Hepatocyte (in vitro differentiated cells): ENCODE results near the gene COPS7A. TPM values are rescaled to one million over a fixed set of nuclear protein-coding genes. Genes with fewer than 3 reads are reported as not detected.

ENCODE experiments used
- DNase-seq: peaks from one replicate; pipeline ENCODE4 v3.0.0-alpha.2; 2016; ENCODE audit warnings: low spot score
- H2AFZ ChIP-seq: fragments of 200-600 bp; sonication (generic); 2 replicates; pipeline ENCODE4 v1.6.0; 2016; ENCODE audit warnings: antibody characterized with exemption, mild to moderate bottlenecking
- H3K27ac ChIP-seq: fragments of 200-600 bp; sonication (generic); 2 replicates; pipeline ENCODE4 v1.5.1; 2016; ENCODE audit warnings: mild to moderate bottlenecking
- H3K27me3 ChIP-seq: fragments of 200-600 bp; sonication (generic); 2 replicates; pipeline ENCODE4 v1.6.1; 2016
- H3K36me3 ChIP-seq: fragments of 200-600 bp; sonication (generic); replicated peaks from 2 replicates; pipeline ENCODE4 v1.5.1; 2016; ENCODE audit warnings: low read depth; ENCODE audit not compliant: insufficient read depth
- H3K4me1 ChIP-seq: fragments of 200-600 bp; sonication (generic); 2 replicates; pipeline ENCODE4 v1.5.1; 2016; ENCODE audit warnings: mild to moderate bottlenecking, moderate library complexity; ENCODE audit not compliant: insufficient read depth
- H3K4me2 ChIP-seq: fragments of 200-600 bp; sonication (generic); 2 replicates; pipeline ENCODE4 v1.6.0; 2016
- H3K4me3 ChIP-seq: fragments of 200-600 bp; sonication (generic); 2 replicates; pipeline ENCODE4 v1.5.1; 2016; ENCODE audit warnings: mild to moderate bottlenecking
- H3K79me2 ChIP-seq: fragments of 200-600 bp; sonication (generic); 2 replicates; pipeline ENCODE4 v1.6.0; 2017; ENCODE audit warnings: mild to moderate bottlenecking
- H3K9me2 ChIP-seq: fragments of 200-600 bp; sonication (generic); replicated peaks from 2 replicates; pipeline ENCODE4 v1.6.0; 2017; ENCODE audit warnings: mild to moderate bottlenecking; ENCODE audit not compliant: insufficient read depth
- H3K9me3 ChIP-seq: fragments of 200-600 bp; sonication (generic); 2 replicates; pipeline ENCODE4 v1.5.1; 2016; ENCODE audit warnings: low read depth, mild to moderate bottlenecking
- H4K20me1 ChIP-seq: fragments of 200-600 bp; sonication (generic); 2 replicates; pipeline ENCODE4 v1.6.0; 2016; ENCODE audit warnings: mild to moderate bottlenecking; ENCODE audit not compliant: insufficient read depth, poor library complexity, severe bottlenecking
- EZH2 ChIP-seq: fragments of 200-600 bp; sonication (generic); IDR thresholded peaks from 2 replicates; pipeline ENCODE4 v1.6.1; 2016; ENCODE audit warnings: antibody characterized with exemption, mild to moderate bottlenecking, borderline replicate concordance
- EZH2phosphoT487 ChIP-seq: fragments of 200-600 bp; sonication (generic); IDR thresholded peaks from one replicate; pipeline ENCODE4 v1.6.1; 2018; ENCODE audit warnings: antibody characterized with exemption, mild to moderate bottlenecking, low read depth, moderate library complexity; ENCODE audit not compliant: unreplicated experiment, severe bottlenecking
- WGBS: methylation state at CpG from one replicate; pipeline ENCODE4 v1.1.6; 2016; ENCODE audit warnings: low lambda C conversion rate; ENCODE audit errors: missing lambda C conversion rate; 5-methylcytosine and 5-hydroxymethylcytosine counted together
- polyA plus RNA-seq: library from polyadenylated mRNA; unstranded; fragments of >200 nt; fragmentation: Nextera tagmentation; extraction: Ambion mirVana; gene quantifications from 2 replicates; pipeline ENCODE4 v1.2.1, GENCODE V29; 2016
- total RNA-seq: library from RNA; depleted of rRNA; stranded (reverse); fragments of >200 nt; gene quantifications from 2 replicates; pipeline ENCODE4 v1.2.3, GENCODE V29; 2014
- TF ChIP-seq, protein P1 (sequence below): fragments of 200-600 bp; sonication (generic); IDR thresholded peaks from 2 replicates; pipeline ENCODE4 v1.5.1; 2016; ENCODE audit warnings: antibody characterized with exemption, mild to moderate bottlenecking; ENCODE audit not compliant: poor library complexity

COPS7A gene
- total and polyA plus RNA-seq, 2 experiments from 2014 or later, result 46.9 to 73.6 TPM

DNA sequence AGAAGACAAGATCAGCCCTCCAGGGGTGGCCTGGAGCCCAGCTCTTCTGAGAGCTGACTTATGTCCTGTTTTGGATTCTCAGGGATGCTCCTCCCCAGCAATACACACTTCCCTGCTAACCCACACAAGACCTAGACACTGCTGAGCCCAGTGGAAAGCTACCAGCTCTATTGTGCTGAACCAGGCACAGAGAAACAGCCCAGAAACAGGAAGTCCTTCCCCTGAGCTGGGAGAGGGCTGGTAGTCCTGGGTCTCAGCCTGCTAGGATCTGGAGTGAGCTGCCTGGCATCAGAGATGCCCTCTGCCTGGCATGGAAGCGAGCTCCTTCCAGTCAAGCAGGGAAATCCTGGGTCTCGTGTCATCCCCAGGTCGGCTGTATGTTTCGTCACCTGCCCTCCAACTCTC lies 47.2 kb downstream of the COPS7A start:
- H3K4me3 ChIP-seq, result no peak overlapping the region
- no peak overlapping the region for H2AFZ ChIP-seq
- no peak overlapping the region for H3K27ac ChIP-seq
- H3K9me2 ChIP-seq, result no peaks in the 10 kb centered on the region
- no peaks in the 10 kb centered on the region for H3K36me3 ChIP-seq
- WGBS, result 100% methylated on average over 4 of the region's 4 CpGs
- H3K27me3 ChIP-seq, result no peaks in the 10 kb centered on the region
- peaks cover 26% of the 10 kb centered on the region for H4K20me1 ChIP-seq
- H3K4me1 ChIP-seq, result peaks cover 30% of the 10 kb centered on the region
- peaks cover 32% of the 10 kb centered on the region for H3K79me2 ChIP-seq
- TF ChIP-seq, protein P1, sequence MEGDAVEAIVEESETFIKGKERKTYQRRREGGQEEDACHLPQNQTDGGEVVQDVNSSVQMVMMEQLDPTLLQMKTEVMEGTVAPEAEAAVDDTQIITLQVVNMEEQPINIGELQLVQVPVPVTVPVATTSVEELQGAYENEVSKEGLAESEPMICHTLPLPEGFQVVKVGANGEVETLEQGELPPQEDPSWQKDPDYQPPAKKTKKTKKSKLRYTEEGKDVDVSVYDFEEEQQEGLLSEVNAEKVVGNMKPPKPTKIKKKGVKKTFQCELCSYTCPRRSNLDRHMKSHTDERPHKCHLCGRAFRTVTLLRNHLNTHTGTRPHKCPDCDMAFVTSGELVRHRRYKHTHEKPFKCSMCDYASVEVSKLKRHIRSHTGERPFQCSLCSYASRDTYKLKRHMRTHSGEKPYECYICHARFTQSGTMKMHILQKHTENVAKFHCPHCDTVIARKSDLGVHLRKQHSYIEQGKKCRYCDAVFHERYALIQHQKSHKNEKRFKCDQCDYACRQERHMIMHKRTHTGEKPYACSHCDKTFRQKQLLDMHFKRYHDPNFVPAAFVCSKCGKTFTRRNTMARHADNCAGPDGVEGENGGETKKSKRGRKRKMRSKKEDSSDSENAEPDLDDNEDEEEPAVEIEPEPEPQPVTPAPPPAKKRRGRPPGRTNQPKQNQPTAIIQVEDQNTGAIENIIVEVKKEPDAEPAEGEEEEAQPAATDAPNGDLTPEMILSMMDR, result no peak
- TF ChIP-seq EZH2phosphoT487 (no peak), EZH2 (no peak)
- H3K4me2 ChIP-seq, result no peak overlapping the region
- no peak for DNase-seq
- H3K9me3 ChIP-seq, result no peaks in the 10 kb centered on the region

- H3K27me3 ChIP-seq, result no peaks in the 10 kb centered on the region
- TF ChIP-seq EZH2phosphoT487 (no peak), EZH2 (no peak)
- TF ChIP-seq, protein P1, result no peak
- 86% methylated on average over 12 of the region's 12 CpGs for WGBS
- H3K4me3 ChIP-seq, result no peak overlapping the region
- H3K4me1 ChIP-seq, result peaks cover 36% of the 10 kb centered on the region
- no peak overlapping the region for H3K4me2 ChIP-seq
- H2AFZ ChIP-seq, result no peak overlapping the region
- H3K9me2 ChIP-seq, result no peaks in the 10 kb centered on the region
- DNase-seq, result no peak
- no peaks in the 10 kb centered on the region for H3K9me3 ChIP-seq
- H3K27ac ChIP-seq, result no peak overlapping the region
- peaks cover 26% of the 10 kb centered on the region for H4K20me1 ChIP-seq
- H3K36me3 ChIP-seq, result no peaks in the 10 kb centered on the region
- H3K79me2 ChIP-seq, result peaks cover 32% of the 10 kb centered on the region
Observed at GRCh38 chr12:6771509-6772330, 47.9 kb downstream of the COPS7A start.

DNA sequence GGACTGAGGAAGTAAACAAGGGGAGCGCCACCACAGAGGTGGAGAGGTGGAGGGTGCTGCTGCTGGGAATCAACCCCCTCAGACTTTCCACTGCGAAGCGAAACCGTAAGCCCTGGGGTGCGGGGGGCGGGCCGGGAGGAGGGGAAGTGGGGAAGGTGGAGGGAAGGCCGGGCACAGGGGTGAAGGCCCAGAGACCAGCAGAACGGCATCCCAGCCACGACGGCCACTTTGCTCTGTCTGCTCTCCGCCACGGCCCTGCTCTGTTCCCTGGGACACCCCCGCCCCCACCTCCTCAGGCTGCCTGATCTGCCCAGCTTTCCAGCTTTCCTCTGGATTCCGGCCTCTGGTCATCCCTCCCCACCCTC lies 48.5 kb downstream of the COPS7A start, which contains the start of gene LAG3:
LAG3 (plus strand) TSS at position 190 of the 365 bp plus-strand sequence. CDS start 333 bp downstream, outside the sequence.
- H3K4me1 ChIP-seq, result peaks cover 38% of the 10 kb centered on the region
- no peak for DNase-seq
- H3K9me3 ChIP-seq, result no peaks in the 10 kb centered on the region
- peaks cover 27% of the 10 kb centered on the region for H3K79me2 ChIP-seq
- H3K27me3 ChIP-seq, result no peaks in the 10 kb centered on the region
- H4K20me1 ChIP-seq, result peaks cover 26% of the 10 kb centered on the region
- peak within 1 kb of the TSS; percentile 70 for H3K4me2 ChIP-seq
- H3K27ac ChIP-seq, result no peak within 1 kb of the TSS
- no peaks in the 10 kb centered on the region for H3K9me2 ChIP-seq
- 100% methylated on average over 1 of the region's 15 CpGs for WGBS
- TF ChIP-seq, protein P1, result no peak
- TF ChIP-seq EZH2phosphoT487 (no peak), EZH2 (no peak)
- no peak within 1 kb of the TSS for H3K4me3 ChIP-seq
- no peak within 1 kb of the TSS for H2AFZ ChIP-seq
- no peaks in the 10 kb centered on the region for H3K36me3 ChIP-seq
